Ishikawa (cell line): ENCODE measurements around the gene KIF13A.

Experiments used
- CEBPB ChIP-seq: IDR thresholded peaks from 2 replicates; pipeline ENCODE4 v1.6.1; 2012
- CREB1 ChIP-seq: IDR thresholded peaks from 2 replicates; pipeline ENCODE4 v1.6.1; 2012; ENCODE audit warnings: low read depth
- EGR1 ChIP-seq: IDR thresholded peaks from 2 replicates; pipeline ENCODE4 v1.6.1; 2012
- EP300 ChIP-seq: IDR thresholded peaks from 2 replicates; pipeline ENCODE4 v1.6.1; 2012; ENCODE audit warnings: borderline replicate concordance
- FOXM1 ChIP-seq: IDR thresholded peaks from 2 replicates; pipeline ENCODE4 v1.6.1; 2012; ENCODE audit warnings: low read depth, borderline replicate concordance
- MAX ChIP-seq: IDR thresholded peaks from 2 replicates; pipeline ENCODE4 v1.6.1; 2012
- NFIC ChIP-seq: IDR thresholded peaks from 2 replicates; pipeline ENCODE4 v1.6.1; 2012
- RAD21 ChIP-seq: IDR thresholded peaks from 2 replicates; pipeline ENCODE4 v1.6.1; 2012; ENCODE audit warnings: low read depth
- REST ChIP-seq: IDR thresholded peaks from 2 replicates; pipeline ENCODE4 v1.6.1; 2012; ENCODE audit warnings: low read depth, mild to moderate bottlenecking
- TAF1 ChIP-seq: IDR thresholded peaks from 2 replicates; pipeline ENCODE4 v1.6.1; 2012; ENCODE audit warnings: low read depth, mild to moderate bottlenecking
- TCF12 ChIP-seq: IDR thresholded peaks from 2 replicates; pipeline ENCODE4 v1.6.1; 2012; ENCODE audit warnings: low read depth
- TEAD4 ChIP-seq: IDR thresholded peaks from 2 replicates; pipeline ENCODE4 v1.6.1; 2012
- USF1 ChIP-seq: IDR thresholded peaks from 2 replicates; pipeline ENCODE4 v1.6.1; 2012
- YY1 ChIP-seq: IDR thresholded peaks from 2 replicates; pipeline ENCODE4 v1.6.1; 2012; ENCODE audit warnings: low read depth
- ZBTB7A ChIP-seq: IDR thresholded peaks from 2 replicates; pipeline ENCODE4 v1.6.1; 2012; ENCODE audit warnings: low read depth

KIF13A gene

GRCh38 chr6:17817763-17818162, 169.7 kb downstream of the KIF13A start:
- no peak for TF ChIP-seq CEBPB
- no peak for TF ChIP-seq YY1
- TF ChIP-seq NFIC, result no peak
- no peak for TF ChIP-seq EGR1
- no peak for TF ChIP-seq EP300
- TF ChIP-seq CREB1, result no peak
- no peak for TF ChIP-seq REST
- no peak for TF ChIP-seq RAD21
- TF ChIP-seq FOXM1, result no peak
- TF ChIP-seq TAF1, result no peak
- no peak for TF ChIP-seq ZBTB7A

GRCh38 chr6:17816921-17817611, 170.4 kb downstream of the KIF13A start:
- TF ChIP-seq EP300 (no peak), FOXM1 (no peak), TAF1 (no peak)

GRCh38 chr6:17813542-17813941, 173.9 kb downstream of the KIF13A start:
- TF ChIP-seq USF1 (no peak), EGR1 (no peak), EP300 (no peak), MAX (no peak), RAD21 (no peak), TCF12 (no peak), NFIC (no peak)

- TF ChIP-seq ZBTB7A (no peak), CREB1 (no peak), REST (no peak), CEBPB (no peak), RAD21 (no peak), EGR1 (no peak), FOXM1 (no peak), MAX (no peak), NFIC (no peak), TAF1 (no peak), TEAD4 (no peak), TCF12 (no peak)
Measured at GRCh38 chr6:17812311-17812710, 175.1 kb downstream of the KIF13A start.

- no peak for TF ChIP-seq NFIC
- TF ChIP-seq REST, result no peak
- no peak for TF ChIP-seq MAX
- TF ChIP-seq RAD21, result no peak
- TF ChIP-seq TCF12, result no peak
- no peak for TF ChIP-seq CEBPB
- no peak for TF ChIP-seq EP300
- TF ChIP-seq TAF1, result no peak
- TF ChIP-seq ZBTB7A, result no peak
- TF ChIP-seq TEAD4, result no peak
- no peak for TF ChIP-seq FOXM1
- TF ChIP-seq EGR1, result no peak
- TF ChIP-seq CREB1, result no peak
- no peak for TF ChIP-seq USF1
- TF ChIP-seq YY1, result no peak
Measured at GRCh38 chr6:17808609-17809008, 178.8 kb downstream of the KIF13A start.
